Glutamatergic neuron (in vitro differentiated cells): ENCODE data around the gene KRTAP20-2. TPM values are rescaled to one million over a fixed set of nuclear protein-coding genes. Genes with fewer than 3 reads are reported as not detected.

Experiments used
- DNase-seq: peaks from one replicate; pipeline ENCODE4 v3.0.0; 2022
- H3K27ac Mint-ChIP-seq: one replicate; pipeline ENCODE4 v1.8.0; 2020; ENCODE audit warnings: mild to moderate bottlenecking, mixed read lengths, inconsistent platforms; ENCODE audit not compliant: unreplicated experiment
- H3K27me3 Mint-ChIP-seq: one replicate; pipeline ENCODE4 v1.8.0; 2020; ENCODE audit warnings: mild to moderate bottlenecking, moderate library complexity, mixed read lengths, inconsistent platforms; ENCODE audit not compliant: unreplicated experiment
- H3K36me3 Mint-ChIP-seq: one replicate; pipeline ENCODE4 v1.8.0; 2020; ENCODE audit warnings: mild to moderate bottlenecking, mixed read lengths, inconsistent platforms; ENCODE audit not compliant: unreplicated experiment
- H3K4me1 Mint-ChIP-seq: one replicate; pipeline ENCODE4 v1.8.0; 2020; ENCODE audit warnings: mild to moderate bottlenecking, low read depth, mixed read lengths, inconsistent platforms; ENCODE audit not compliant: unreplicated experiment
- H3K4me3 Mint-ChIP-seq: one replicate; pipeline ENCODE4 v1.8.0; 2020; ENCODE audit warnings: mild to moderate bottlenecking, mixed read lengths, inconsistent platforms; ENCODE audit not compliant: unreplicated experiment
- H3K9me3 Mint-ChIP-seq: one replicate; pipeline ENCODE4 v1.8.0; 2020; ENCODE audit warnings: mild to moderate bottlenecking, moderate library complexity, mixed read lengths, inconsistent platforms; ENCODE audit not compliant: unreplicated experiment
- CTCF ChIP-seq: fragments of 200-600 bp; sonication (generic); IDR thresholded peaks from one replicate; pipeline ENCODE4 v1.5.0; 2021; ENCODE audit not compliant: partially characterized antibody, unreplicated experiment
- total RNA-seq: library from RNA; stranded (reverse); fragmentation: NEBNext Ultra II Directional; extraction: Animal tissue kit (Norgen Biotek cat#: 25700); gene quantifications from one replicate; pipeline ENCODE4 v1.2.1, GENCODE V29; 2021; ENCODE audit not compliant: unreplicated experiment

Gene KRTAP20-2
- total RNA-seq, 1 donor from 2014 or later: not detected

GRCh38 chr21:30620080-30620479, 14.9 kb upstream of the KRTAP20-2 start:
- Mint-ChIP-seq H3K27me3 (no peaks in the 10 kb centered on the region), H3K36me3 (peaks cover 7% of the 10 kb centered on the region), H3K9me3 (peaks cover 2% of the 10 kb centered on the region), H3K4me1 (no peaks in the 10 kb centered on the region), H3K27ac (no peak overlapping the region), H3K4me3 (no peak overlapping the region)
- no peak for TF ChIP-seq CTCF
- DNase-seq: no peak

GRCh38 chr21:30620522-30620921, 14.5 kb upstream of the KRTAP20-2 start, which contains the start of gene KRTAP20-4:
TSS of gene KRTAP20-4 (plus strand) at chr21:30620627.
- Mint-ChIP-seq H3K27me3 (no peaks in the 10 kb centered on the region), H3K27ac (no peak within 1 kb of the TSS), H3K9me3 (peaks cover 2% of the 10 kb centered on the region), H3K36me3 (peaks cover 7% of the 10 kb centered on the region), H3K4me1 (no peaks in the 10 kb centered on the region), H3K4me3 (no peak within 1 kb of the TSS)
- no peak for TF ChIP-seq CTCF
- DNase-seq: no peak

- no peak for TF ChIP-seq CTCF
- DNase-seq: no peak
- H3K36me3 Mint-ChIP-seq: peaks cover 15% of the 10 kb centered on the region
- peaks cover 2% of the 10 kb centered on the region for H3K9me3 Mint-ChIP-seq
- no peaks in the 10 kb centered on the region for H3K4me1 Mint-ChIP-seq
- no peak overlapping the region for H3K27ac Mint-ChIP-seq
- no peak overlapping the region for H3K4me3 Mint-ChIP-seq
- H3K27me3 Mint-ChIP-seq: peaks cover 2% of the 10 kb centered on the region
Measured at GRCh38 chr21:30623362-30623761, 11.6 kb upstream of the KRTAP20-2 start.

- Mint-ChIP-seq H3K4me1 (no peaks in the 10 kb centered on the region), H3K27ac (no peak overlapping the region), H3K9me3 (peaks cover 2% of the 10 kb centered on the region), H3K4me3 (no peak overlapping the region), H3K27me3 (peaks cover 2% of the 10 kb centered on the region), H3K36me3 (peaks cover 15% of the 10 kb centered on the region)
- TF ChIP-seq CTCF: no peak
- no peak for DNase-seq
Measured at GRCh38 chr21:30625449-30626165, 9.4 kb upstream of the KRTAP20-2 start.

GRCh38 chr21:30628109-30628508, 6.9 kb upstream of the KRTAP20-2 start:
- no peak for DNase-seq
- TF ChIP-seq CTCF: no peak
- Mint-ChIP-seq H3K4me3 (no peak overlapping the region), H3K9me3 (peaks cover 2% of the 10 kb centered on the region), H3K27me3 (peaks cover 2% of the 10 kb centered on the region), H3K4me1 (no peaks in the 10 kb centered on the region), H3K36me3 (peaks cover 15% of the 10 kb centered on the region), H3K27ac (no peak overlapping the region)
